ENCODE data around the gene SERP2. TPM values are rescaled to one million over a fixed set of nuclear protein-coding genes. Genes with fewer than 3 reads are reported as not detected.

The SERP2 gene
- total RNA-seq, 1 donor from 2014 or later: 4.8 TPM

- DNase-seq (ENCODE audit: low spot score in 2 of 2, unreplicated experiment in 2 of 2): peak; percentile 60 to 76
Measured at GRCh38 chr13:44331912-44332851, 41.4 kb upstream of the SERP2 start.

GRCh38 chr13:44333950-44334655 is 39.5 kb upstream of the SERP2 start:
- Mint-ChIP-seq H3K9me3 (peaks cover 6% of the 10 kb centered on the region), H3K27me3 (ENCODE audit: low read depth) (peaks cover 4% of the 10 kb centered on the region), H3K36me3 (no peaks in the 10 kb centered on the region), H3K4me3 (no peak overlapping the region), H3K4me1 (peaks cover 37% of the 10 kb centered on the region), H3K27ac (no peak overlapping the region)
- no peak for TF ChIP-seq CTCF (IDR thresholded peaks at IDR 0.05; ENCODE audit: unreplicated experiment)
- no peak for DNase-seq (ENCODE audit: low spot score in 2 of 2, unreplicated experiment in 2 of 2)

More at GRCh38 chr13:44331912-44332851, 41.4 kb upstream of the SERP2 start:
- Mint-ChIP-seq H3K4me1 (peaks cover 37% of the 10 kb centered on the region), H3K27ac (peak overlapping the region; percentile 92), H3K4me3 (peak overlapping the region; percentile 15), H3K9me3 (peaks cover 13% of the 10 kb centered on the region), H3K36me3 (no peaks in the 10 kb centered on the region), H3K27me3 (ENCODE audit: low read depth) (peaks cover 2% of the 10 kb centered on the region)
- TF ChIP-seq CTCF (IDR thresholded peaks at IDR 0.05; ENCODE audit: unreplicated experiment): no peak

GRCh38 chr13:44334751-44335150 is 38.9 kb upstream of the SERP2 start:
- Mint-ChIP-seq H3K9me3 (peaks cover 11% of the 10 kb centered on the region), H3K36me3 (no peaks in the 10 kb centered on the region), H3K4me1 (peaks cover 37% of the 10 kb centered on the region), H3K27me3 (ENCODE audit: low read depth) (peaks cover 7% of the 10 kb centered on the region), H3K4me3 (no peak overlapping the region), H3K27ac (no peak overlapping the region)
- DNase-seq (ENCODE audit: low spot score in 2 of 2, unreplicated experiment in 2 of 2): no peak
- TF ChIP-seq CTCF (IDR thresholded peaks at IDR 0.05; ENCODE audit: unreplicated experiment): no peak

GRCh38 chr13:44336934-44337333 is 36.7 kb upstream of the SERP2 start:
- DNase-seq (ENCODE audit: low spot score in 2 of 2, unreplicated experiment in 2 of 2): no peak
- Mint-ChIP-seq H3K27ac (no peak overlapping the region), H3K4me1 (peaks cover 23% of the 10 kb centered on the region), H3K36me3 (no peaks in the 10 kb centered on the region), H3K4me3 (no peak overlapping the region), H3K27me3 (ENCODE audit: low read depth) (peaks cover 7% of the 10 kb centered on the region), H3K9me3 (peaks cover 16% of the 10 kb centered on the region)
- no peak for TF ChIP-seq CTCF (IDR thresholded peaks at IDR 0.05; ENCODE audit: unreplicated experiment)

- DNase-seq (ENCODE audit: low spot score in 2 of 2, unreplicated experiment in 2 of 2): no peak
- peaks cover 7% of the 10 kb centered on the region for H3K27me3 Mint-ChIP-seq (ENCODE audit: low read depth)
- no peak overlapping the region for H3K4me3 Mint-ChIP-seq
- no peak overlapping the region for H3K27ac Mint-ChIP-seq
- H3K9me3 Mint-ChIP-seq: peaks cover 16% of the 10 kb centered on the region
- H3K36me3 Mint-ChIP-seq: no peaks in the 10 kb centered on the region
- H3K4me1 Mint-ChIP-seq: peaks cover 16% of the 10 kb centered on the region
- no peak for TF ChIP-seq CTCF (IDR thresholded peaks at IDR 0.05; ENCODE audit: unreplicated experiment)
Measured at GRCh38 chr13:44337581-44337980, 36.0 kb upstream of the SERP2 start.

All from mesothelial cell of epicardium (in vitro differentiated cells).